ENCODE results near the gene RUNDC3A. TPM values are rescaled to one million over a fixed set of nuclear protein-coding genes. Genes with fewer than 3 reads are reported as not detected.

Gene RUNDC3A
- total RNA-seq, 1 donor from 2014 or later: 2.0 TPM

GRCh38 chr17:44304651-44305050 is 3.8 kb upstream of the RUNDC3A start:
- H3K9me3 Mint-ChIP-seq (ENCODE audit: unreplicated experiment): no peaks in the 10 kb centered on the region
- no peaks in the 10 kb centered on the region for H3K36me3 Mint-ChIP-seq (ENCODE audit: low read depth, unreplicated experiment)
- H3K4me2 ChIP-seq (ENCODE audit: low read length): no peak overlapping the region
- H3K4me3 Mint-ChIP-seq (ENCODE audit: unreplicated experiment): no peak overlapping the region
- H3K27me3 ChIP-seq (ENCODE audit: insufficient read depth, low read length): peaks cover 36% of the 10 kb centered on the region
- no peak overlapping the region for H3K27ac Mint-ChIP-seq (ENCODE audit: unreplicated experiment)
- no peak for FAIRE-seq
- no peak overlapping the region for H3K9ac ChIP-seq (ENCODE audit: low read length)
- no peak overlapping the region for H3K27ac ChIP-seq (ENCODE audit: low read depth, low read length)
- no peak overlapping the region for H2AFZ ChIP-seq (ENCODE audit: low read depth, low read length)
- TF ChIP-seq CTCF (IDR thresholded peaks at IDR 0.05; ENCODE audit: insufficient read depth, low read depth, low read length) (no peak), EZH2 (IDR thresholded peaks at IDR 0.05; ENCODE audit: insufficient read depth, low read length) (no peak)
- DNase-seq (ENCODE audit: low read depth): no peak
- H3K4me3 ChIP-seq (ENCODE audit: insufficient read depth, low read depth, low read length): no peak overlapping the region
- peaks cover 3% of the 10 kb centered on the region for H3K4me1 ChIP-seq (ENCODE audit: insufficient read depth, low read length)
- H3K4me1 Mint-ChIP-seq (ENCODE audit: low read depth, unreplicated experiment): no peaks in the 10 kb centered on the region
- peaks cover 11% of the 10 kb centered on the region for H3K27me3 Mint-ChIP-seq (ENCODE audit: low read depth, unreplicated experiment)
- no peaks in the 10 kb centered on the region for H3K79me2 ChIP-seq (ENCODE audit: insufficient read depth, low read length)
- no peaks in the 10 kb centered on the region for H3K9me3 ChIP-seq (ENCODE audit: insufficient read depth, low read depth, low read length)
- H4K20me1 ChIP-seq (ENCODE audit: insufficient read depth, low read length): no peaks in the 10 kb centered on the region
- no peaks in the 10 kb centered on the region for H3K36me3 ChIP-seq (ENCODE audit: insufficient read depth, low read length)

GRCh38 chr17:44307387-44308186 is 814 bp upstream of the RUNDC3A start:
- H3K4me1 Mint-ChIP-seq (ENCODE audit: low read depth, unreplicated experiment): peaks cover 4% of the 10 kb centered on the region
- H3K27me3 Mint-ChIP-seq (ENCODE audit: low read depth, unreplicated experiment): peaks cover 21% of the 10 kb centered on the region
- H3K9me3 Mint-ChIP-seq (ENCODE audit: unreplicated experiment): no peaks in the 10 kb centered on the region
- no peak overlapping the region for H3K27ac Mint-ChIP-seq (ENCODE audit: unreplicated experiment)
- Histone ChIP-seq H3K79me2 (ENCODE audit: insufficient read depth, low read length) (no peaks in the 10 kb centered on the region), H3K4me2 (ENCODE audit: low read length) (peak overlapping the region; percentile 84), H3K4me1 (ENCODE audit: insufficient read depth, low read length) (peaks cover 3% of the 10 kb centered on the region), H3K27me3 (ENCODE audit: insufficient read depth, low read length) (peaks cover 21% of the 10 kb centered on the region), H3K9ac (ENCODE audit: low read length) (no peak overlapping the region), H3K36me3 (ENCODE audit: insufficient read depth, low read length) (no peaks in the 10 kb centered on the region), H3K27ac (ENCODE audit: low read depth, low read length) (no peak overlapping the region), H4K20me1 (ENCODE audit: insufficient read depth, low read length) (no peaks in the 10 kb centered on the region), H2AFZ (ENCODE audit: low read depth, low read length) (no peak overlapping the region), H3K9me3 (ENCODE audit: insufficient read depth, low read depth, low read length) (no peaks in the 10 kb centered on the region), H3K4me3 (ENCODE audit: insufficient read depth, low read depth, low read length) (no peak overlapping the region)
- FAIRE-seq (no peak), DNase-seq (ENCODE audit: low read depth) (peak; percentile 10)
- peaks cover 2% of the 10 kb centered on the region for H3K36me3 Mint-ChIP-seq (ENCODE audit: low read depth, unreplicated experiment)
- TF ChIP-seq CTCF (IDR thresholded peaks at IDR 0.05; ENCODE audit: insufficient read depth, low read depth, low read length) (no peak), EZH2 (IDR thresholded peaks at IDR 0.05; ENCODE audit: insufficient read depth, low read length) (no peak)
- peak overlapping the region; percentile 76 for H3K4me3 Mint-ChIP-seq (ENCODE audit: unreplicated experiment)

- H3K4me3 ChIP-seq (ENCODE audit: insufficient read depth, low read depth, low read length): no peak overlapping the region
- H3K27ac ChIP-seq (ENCODE audit: low read depth, low read length): no peak overlapping the region
- H3K4me2 ChIP-seq (ENCODE audit: low read length): peak overlapping the region; percentile 84
- Mint-ChIP-seq H3K9me3 (ENCODE audit: unreplicated experiment) (no peaks in the 10 kb centered on the region), H3K27ac (ENCODE audit: unreplicated experiment) (no peak overlapping the region), H3K4me1 (ENCODE audit: low read depth, unreplicated experiment) (peaks cover 4% of the 10 kb centered on the region), H3K36me3 (ENCODE audit: low read depth, unreplicated experiment) (peaks cover 2% of the 10 kb centered on the region), H3K4me3 (ENCODE audit: unreplicated experiment) (peak overlapping the region; percentile 75), H3K27me3 (ENCODE audit: low read depth, unreplicated experiment) (peaks cover 27% of the 10 kb centered on the region)
- no peaks in the 10 kb centered on the region for H3K36me3 ChIP-seq (ENCODE audit: insufficient read depth, low read length)
- no peaks in the 10 kb centered on the region for H4K20me1 ChIP-seq (ENCODE audit: insufficient read depth, low read length)
- TF ChIP-seq CTCF (IDR thresholded peaks at IDR 0.05; ENCODE audit: insufficient read depth, low read depth, low read length) (no peak), EZH2 (IDR thresholded peaks at IDR 0.05; ENCODE audit: insufficient read depth, low read length) (no peak)
- H3K4me1 ChIP-seq (ENCODE audit: insufficient read depth, low read length): peaks cover 3% of the 10 kb centered on the region
- DNase-seq (ENCODE audit: low read depth) (no peak), FAIRE-seq (no peak)
- no peaks in the 10 kb centered on the region for H3K79me2 ChIP-seq (ENCODE audit: insufficient read depth, low read length)
- no peak overlapping the region for H2AFZ ChIP-seq (ENCODE audit: low read depth, low read length)
- H3K9me3 ChIP-seq (ENCODE audit: insufficient read depth, low read depth, low read length): no peaks in the 10 kb centered on the region
- peaks cover 18% of the 10 kb centered on the region for H3K27me3 ChIP-seq (ENCODE audit: insufficient read depth, low read length)
- H3K9ac ChIP-seq (ENCODE audit: low read length): no peak overlapping the region
Observed at GRCh38 chr17:44308865-44309264, 464 bp downstream of the RUNDC3A start.

Data from astrocyte (in vitro differentiated cells and primary cell).